ENCODE results near the gene MEGF10. TPM values are rescaled to one million over a fixed set of nuclear protein-coding genes. Genes with fewer than 3 reads are reported as not detected.
"Not testable (repeated sequence)": the region's sequence is repeated elsewhere in the genome, so short reads cannot be mapped to it uniquely, and the experiment has no call there.

Gene MEGF10
- 0.32 TPM for total RNA-seq
- long read RNA-seq, partial matches to known transcripts: 0 of 1 reads
- long read RNA-seq, other reads (novel, unspliced or antisense): 1 of 1 reads

DNA sequence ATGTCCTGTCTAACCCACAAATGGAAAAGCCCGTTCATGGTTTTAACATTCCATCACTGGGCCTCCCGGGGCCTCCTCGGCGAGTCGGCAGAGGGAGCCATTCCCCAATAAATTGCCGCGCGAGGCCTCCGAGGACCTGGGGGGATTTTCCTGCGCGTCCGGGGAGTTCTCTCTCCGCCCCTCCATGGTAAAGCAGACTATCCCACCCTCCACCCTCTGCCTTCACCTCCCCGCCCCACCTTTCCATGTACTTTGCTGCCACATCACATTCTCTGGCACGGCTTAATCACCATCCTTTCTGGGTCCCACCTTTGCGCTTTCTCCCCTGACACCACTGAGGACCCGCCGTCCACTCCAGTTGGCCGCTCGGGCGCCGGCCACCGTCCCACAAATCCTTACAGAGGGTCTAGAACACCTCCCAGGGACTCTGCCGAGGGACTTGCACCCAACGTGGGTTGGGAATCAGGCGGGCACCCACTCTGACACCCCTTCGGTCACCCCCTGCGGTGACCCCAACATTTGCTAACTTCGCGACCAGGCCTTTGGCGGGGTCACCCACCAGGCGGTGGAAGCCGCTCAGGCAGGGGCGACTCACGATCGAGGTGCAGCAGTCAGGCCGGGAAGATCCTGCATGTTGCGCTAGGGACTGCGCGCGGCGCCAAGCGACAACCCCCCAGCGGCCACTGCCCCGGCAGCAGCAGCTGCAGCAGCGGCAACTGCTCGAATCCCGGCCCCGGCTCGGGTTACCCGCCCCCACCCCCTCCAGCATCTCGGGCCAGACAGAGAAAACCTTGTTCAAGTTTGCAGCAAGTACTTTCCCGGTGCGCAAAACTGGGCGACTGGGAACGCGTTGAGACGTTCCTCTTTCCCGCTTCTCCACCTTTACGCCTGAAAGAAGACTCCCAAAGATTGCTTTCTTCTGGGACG is at the start of gene MEGF10:
MEGF10 (plus strand) TSS at position 778 of the 927 bp plus-strand sequence. CDS start 40,513 bp downstream, outside the sequence.
- intact Hi-C loops (cut with DNase I): loop anchor here (5.0 to 10.0 kb wide), 2 partner anchors 155 to 202 kb away; no protein-coding TSS in a partner anchor
- DNase-seq (ENCODE audit: low spot score): no peak

- DNase-seq (ENCODE audit: low spot score): no peak
- intact Hi-C loops (cut with DNase I): no loop called here
Observed at GRCh38 chr5:127243011-127243410, 47.6 kb upstream of the MEGF10 start.

DNA sequence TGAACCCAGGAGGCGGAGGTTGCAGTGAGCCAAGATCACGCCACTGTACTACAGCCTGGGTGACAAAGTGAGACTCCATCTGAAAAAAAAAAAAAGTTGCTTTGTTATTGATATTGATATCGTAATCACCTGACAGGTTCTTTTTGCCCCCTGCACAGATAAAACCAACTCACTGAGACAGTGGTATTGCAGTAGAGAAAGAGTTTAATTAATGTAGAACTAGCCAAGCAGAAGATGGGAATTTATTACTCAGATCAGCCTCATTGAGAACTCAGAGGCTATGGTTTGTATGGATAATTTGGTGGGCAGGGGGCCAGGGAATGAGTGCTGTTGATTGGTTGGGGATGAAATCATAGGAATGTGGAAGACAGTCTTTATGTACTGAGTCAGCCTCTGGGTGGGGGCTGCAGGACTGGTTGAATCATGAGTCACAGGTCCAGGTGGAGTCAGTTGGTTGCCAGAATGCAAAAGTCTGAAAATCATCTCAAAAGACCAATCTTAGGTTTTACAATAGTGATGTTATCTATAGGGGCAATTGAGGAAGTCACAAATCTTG is 35.8 kb upstream of the MEGF10 start:
- DNase-seq (ENCODE audit: low spot score): no peak
- intact Hi-C loops (cut with DNase I): no loop called here

DNA sequence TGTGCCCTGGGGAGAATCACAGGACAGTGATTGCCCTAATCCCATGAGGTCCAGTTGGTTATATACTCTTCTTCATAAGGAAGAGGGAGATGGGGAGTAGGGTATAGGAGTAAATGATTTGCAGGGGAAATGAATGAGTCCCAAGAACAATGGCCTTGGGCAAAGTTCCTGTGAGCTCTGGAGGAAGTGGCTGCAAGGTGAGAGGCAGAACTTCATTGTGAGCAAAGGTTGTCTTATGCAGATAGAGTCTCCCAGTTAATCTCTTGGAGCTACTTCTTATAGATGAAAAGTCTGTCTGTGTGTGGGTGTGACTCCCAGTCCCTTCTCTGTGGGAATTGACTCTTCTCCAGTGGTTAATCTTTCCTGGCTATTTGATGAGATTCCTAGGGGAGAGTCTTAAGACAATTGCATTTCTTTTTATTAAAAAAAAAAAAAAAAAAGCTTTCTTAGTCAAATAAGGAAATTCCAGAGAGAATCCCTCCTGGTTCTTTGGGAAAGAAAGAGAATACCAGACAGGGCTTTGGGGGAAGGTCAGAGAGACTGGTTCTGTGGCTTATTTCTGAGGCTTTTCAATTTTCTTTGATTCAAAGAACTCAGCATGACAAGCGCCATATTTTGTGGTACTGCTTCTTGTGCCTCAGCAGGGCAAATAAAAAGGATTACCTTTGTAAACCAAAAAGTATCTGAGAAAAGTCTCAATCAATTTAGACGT is 33.6 kb upstream of the MEGF10 start:
- DNase-seq (ENCODE audit: low spot score): no peak
- intact Hi-C loops (cut with DNase I): no loop called here

DNA sequence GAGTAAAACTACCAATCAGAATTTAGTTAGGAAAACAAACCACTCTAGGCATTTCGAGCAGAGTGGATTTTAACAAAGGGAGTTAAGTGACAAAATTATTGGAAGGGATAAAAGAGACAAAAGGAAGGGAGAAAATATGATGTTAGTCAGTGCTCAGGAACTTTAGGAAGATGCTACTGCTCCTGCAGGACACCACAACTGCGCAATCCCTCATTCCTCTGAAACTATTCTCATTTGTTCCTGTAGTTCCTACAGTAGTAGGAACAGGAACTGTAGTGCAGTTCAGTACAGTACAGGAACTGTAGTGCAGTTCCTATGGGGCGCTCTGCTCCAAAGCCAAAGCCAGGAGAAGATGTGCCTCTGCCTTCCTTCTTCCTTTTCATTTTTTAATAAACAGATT is 29.9 kb upstream of the MEGF10 start:
- DNase-seq (ENCODE audit: low spot score): no peak
- intact Hi-C loops (cut with DNase I): no loop called here

GRCh38 chr5:127265473-127265872 is 25.1 kb upstream of the MEGF10 start:
- intact Hi-C loops (cut with DNase I); DNase-seq (ENCODE audit: low spot score): not testable (repeated sequence)

GRCh38 chr5:127268342-127268741 is 22.3 kb upstream of the MEGF10 start:
- DNase-seq (ENCODE audit: low spot score); intact Hi-C loops (cut with DNase I): not testable (repeated sequence)

- intact Hi-C loops (cut with DNase I); DNase-seq (ENCODE audit: low spot score): not testable (repeated sequence)
Observed at GRCh38 chr5:127270713-127271112, 19.9 kb upstream of the MEGF10 start.

DNA sequence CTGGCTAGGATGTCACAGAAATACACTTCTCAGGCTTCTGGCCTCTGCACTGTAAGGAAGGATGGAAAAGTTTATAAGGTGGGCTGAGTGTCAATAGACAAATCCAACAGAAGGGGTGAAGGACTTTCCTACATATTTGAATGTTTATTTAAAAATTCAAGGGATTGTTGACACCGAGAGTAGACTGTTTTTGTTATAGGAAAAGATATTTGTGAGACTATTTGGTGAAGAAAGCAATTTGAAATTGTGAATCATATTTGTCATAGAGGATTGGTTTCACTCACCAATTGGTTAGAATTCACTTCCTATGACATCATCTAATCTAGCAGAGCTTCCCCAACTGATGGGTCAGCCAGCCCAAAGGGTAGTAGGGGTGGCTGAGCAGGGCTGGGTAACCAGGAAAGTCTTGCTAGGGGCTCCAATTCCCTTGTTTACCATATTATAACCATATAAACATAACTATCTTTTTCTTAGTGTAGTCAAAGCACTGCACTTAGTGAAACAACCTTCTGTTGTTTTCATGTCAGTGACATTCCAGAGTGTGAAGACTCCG is 14.9 kb upstream of the MEGF10 start:
- intact Hi-C loops (cut with DNase I): no loop called here
- no peak for DNase-seq (ENCODE audit: low spot score)

DNA sequence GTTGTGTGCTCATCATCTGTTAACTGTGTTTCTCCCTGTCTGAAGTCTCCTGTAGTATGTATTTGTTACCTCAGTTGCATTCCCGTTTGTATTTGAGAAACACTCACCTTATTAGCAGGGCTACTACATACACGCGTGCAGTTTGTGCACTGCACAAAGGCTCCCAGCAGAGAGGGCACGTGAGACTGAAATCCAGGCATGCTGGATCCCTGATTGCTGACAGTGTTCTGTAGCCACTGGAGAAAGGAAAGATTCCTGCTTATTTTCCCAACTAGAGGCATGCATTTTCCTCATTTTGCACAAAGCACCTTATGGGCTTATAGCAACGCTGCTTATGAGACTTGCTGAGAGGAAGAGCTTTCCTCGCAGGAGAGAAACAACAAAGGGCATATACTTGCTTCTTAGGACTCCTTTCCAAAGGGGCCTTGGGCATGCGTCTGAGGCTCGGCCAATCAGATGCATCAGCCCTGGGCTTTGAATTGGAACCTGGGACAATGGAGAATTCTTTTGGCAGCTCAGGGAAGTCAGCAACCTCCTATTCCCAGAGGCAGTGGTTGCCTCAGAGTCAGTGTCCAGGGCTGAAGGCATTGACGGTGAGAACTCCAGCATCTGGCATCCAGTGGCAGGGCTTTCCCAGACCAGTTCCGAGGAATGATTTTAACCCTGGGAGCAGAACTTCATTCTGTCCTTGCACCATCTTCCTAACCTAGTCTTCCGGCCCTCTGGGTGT is 9.9 kb upstream of the MEGF10 start:
- intact Hi-C loops (cut with DNase I): no loop called here
- DNase-seq (ENCODE audit: low spot score): no peak

- intact Hi-C loops (cut with DNase I): no loop called here
- no peak for DNase-seq (ENCODE audit: low spot score)
Observed at GRCh38 chr5:127281609-127282008, 9.0 kb upstream of the MEGF10 start.

GRCh38 chr5:127288676-127289075 is 1.9 kb upstream of the MEGF10 start:
- intact Hi-C loops (cut with DNase I): no loop called here
- DNase-seq (ENCODE audit: low spot score): no peak

DNA sequence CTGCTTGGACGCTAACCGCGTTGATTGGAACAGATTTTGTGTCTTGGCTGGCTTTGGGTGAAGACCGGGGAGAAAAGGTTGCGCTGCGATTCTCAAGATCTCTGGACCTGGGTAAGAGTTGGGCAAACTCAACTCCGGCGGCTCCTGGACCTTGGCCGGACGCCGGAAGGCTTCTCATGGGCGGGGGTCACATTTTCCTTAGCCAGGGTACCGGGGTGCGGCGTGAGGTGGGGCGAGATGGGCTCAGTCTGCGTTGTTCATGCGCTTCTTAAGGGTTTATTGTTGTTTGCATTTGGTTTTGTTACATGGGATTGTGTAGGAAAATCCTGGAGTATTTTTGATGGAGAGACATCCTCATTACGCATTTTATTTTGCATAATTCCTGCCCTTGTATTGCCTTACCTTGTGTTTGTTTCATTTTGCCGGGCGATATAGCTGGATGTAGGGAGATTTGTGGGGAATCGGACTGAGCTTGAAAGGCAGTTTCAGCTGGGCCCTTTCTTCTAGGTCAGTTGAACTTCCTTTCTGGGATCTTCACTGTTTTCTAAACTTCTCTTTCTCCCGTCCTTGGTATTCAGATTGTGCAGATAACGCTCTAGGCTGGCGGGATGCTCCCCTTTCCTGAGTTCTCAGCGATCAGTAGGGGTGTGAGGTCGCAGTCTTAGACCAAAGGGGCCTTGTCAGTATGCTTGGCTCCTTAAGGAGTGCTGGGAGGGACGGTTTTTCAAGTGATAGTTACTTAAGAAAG is 524 bp downstream of the MEGF10 start:
- intact Hi-C loops (cut with DNase I): loop anchor here (5.0 to 10.0 kb wide), 2 partner anchors 154 to 201 kb away; no protein-coding TSS in a partner anchor
- no peak for DNase-seq (ENCODE audit: low spot score)

GRCh38 chr5:127292030-127292735 is 1.6 kb downstream of the MEGF10 start:
- intact Hi-C loops (cut with DNase I): loop anchor here (5.0 to 10.0 kb wide), 2 partner anchors 153 to 200 kb away; no protein-coding TSS in a partner anchor
- no peak for DNase-seq (ENCODE audit: low spot score)

DNA sequence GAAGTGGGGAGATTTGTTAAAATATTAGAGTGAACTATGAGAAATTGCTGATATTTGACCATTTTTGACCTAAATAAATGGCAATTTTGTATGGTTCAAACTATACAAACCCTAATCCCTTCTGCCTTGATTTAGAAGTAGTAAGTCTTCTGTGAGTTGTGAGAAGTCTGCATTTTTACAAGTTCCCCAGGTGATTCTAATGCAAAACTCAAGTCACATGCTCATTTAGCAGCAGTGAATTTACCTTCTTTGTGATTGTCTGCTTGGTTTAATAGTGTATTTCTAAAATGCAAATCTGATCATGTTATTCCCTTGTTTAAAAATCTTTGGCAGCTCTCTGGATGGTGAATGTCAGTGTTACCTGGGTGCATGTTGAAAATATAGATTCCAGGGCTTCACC is 2.8 kb downstream of the MEGF10 start:
- DNase-seq (ENCODE audit: low spot score): no peak
- intact Hi-C loops (cut with DNase I): loop anchor here (5.0 to 10.0 kb wide), 2 partner anchors 151 to 199 kb away; no protein-coding TSS in a partner anchor

- intact Hi-C loops (cut with DNase I): loop anchor here (5.0 to 10.0 kb wide), 2 partner anchors 150 to 197 kb away; no protein-coding TSS in a partner anchor
- DNase-seq (ENCODE audit: low spot score): no peak
Observed at GRCh38 chr5:127294829-127295228, 4.2 kb downstream of the MEGF10 start.

DNA sequence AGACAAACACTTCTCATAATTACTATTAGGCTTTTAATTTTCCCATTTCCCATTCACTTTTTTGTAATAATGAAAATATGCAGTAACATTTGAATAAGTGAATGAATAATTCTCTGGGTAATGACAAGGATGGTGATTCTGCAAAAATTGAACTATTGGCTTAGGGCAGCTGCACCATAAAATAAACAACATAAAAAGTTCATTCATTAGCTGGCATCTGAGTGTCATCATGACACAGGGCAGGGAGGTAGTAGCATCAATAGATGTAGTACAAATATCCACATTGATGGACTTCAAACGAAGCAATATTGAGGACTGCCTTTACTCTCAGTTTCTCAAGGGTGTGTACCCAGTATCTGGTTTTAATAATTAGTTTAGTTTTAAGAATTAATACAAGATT is 4.9 kb downstream of the MEGF10 start:
- intact Hi-C loops (cut with DNase I): loop anchor here (10.0 kb wide), 1 partner anchor 149 kb away; no protein-coding TSS in a partner anchor
- no peak for DNase-seq (ENCODE audit: low spot score)
